ENCODE results near the gene DCAF11. TPM values are rescaled to one million over a fixed set of nuclear protein-coding genes. Genes with fewer than 3 reads are reported as not detected.

Gene DCAF11
- total and polyA plus RNA-seq, 2 of the 13 experiments (the other 11 are each of a cell fraction or from before 2014, with no cell fraction given), result 150 to 257 TPM

DNA sequence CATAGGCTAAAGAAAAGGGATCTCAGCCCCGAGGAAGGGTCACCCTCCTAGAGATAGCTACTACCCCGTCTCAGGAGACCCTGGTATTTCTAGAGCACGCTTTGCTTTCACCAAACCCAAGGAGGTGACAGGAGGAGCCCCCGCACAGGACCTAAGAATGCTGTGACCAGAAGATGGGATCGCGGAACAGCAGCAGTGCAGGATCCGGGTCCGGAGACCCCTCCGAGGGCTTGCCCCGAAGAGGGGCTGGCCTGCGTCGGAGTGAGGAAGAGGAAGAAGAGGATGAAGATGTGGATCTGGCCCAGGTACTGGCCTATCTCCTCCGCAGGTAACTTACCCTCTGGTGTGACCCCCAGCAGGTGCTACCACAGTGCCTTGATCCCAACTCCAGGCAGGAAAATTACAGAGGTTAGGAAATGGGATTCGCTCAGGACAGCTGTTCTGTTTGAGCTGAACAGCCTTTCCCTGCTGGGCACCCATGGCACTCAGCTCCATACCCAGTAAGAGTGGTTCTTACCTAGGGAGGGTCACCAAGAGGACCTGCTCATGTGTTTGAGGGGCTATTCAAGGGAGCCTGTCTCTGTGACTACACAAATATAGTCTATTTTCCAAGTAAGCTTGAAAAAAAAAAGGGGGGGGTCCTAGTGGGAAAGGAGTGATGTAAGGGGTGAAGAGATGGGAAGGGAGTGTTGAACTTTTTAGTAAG lies 998 bp downstream of the DCAF11 start (continued):
- TF ChIP-seq, protein P1, sequence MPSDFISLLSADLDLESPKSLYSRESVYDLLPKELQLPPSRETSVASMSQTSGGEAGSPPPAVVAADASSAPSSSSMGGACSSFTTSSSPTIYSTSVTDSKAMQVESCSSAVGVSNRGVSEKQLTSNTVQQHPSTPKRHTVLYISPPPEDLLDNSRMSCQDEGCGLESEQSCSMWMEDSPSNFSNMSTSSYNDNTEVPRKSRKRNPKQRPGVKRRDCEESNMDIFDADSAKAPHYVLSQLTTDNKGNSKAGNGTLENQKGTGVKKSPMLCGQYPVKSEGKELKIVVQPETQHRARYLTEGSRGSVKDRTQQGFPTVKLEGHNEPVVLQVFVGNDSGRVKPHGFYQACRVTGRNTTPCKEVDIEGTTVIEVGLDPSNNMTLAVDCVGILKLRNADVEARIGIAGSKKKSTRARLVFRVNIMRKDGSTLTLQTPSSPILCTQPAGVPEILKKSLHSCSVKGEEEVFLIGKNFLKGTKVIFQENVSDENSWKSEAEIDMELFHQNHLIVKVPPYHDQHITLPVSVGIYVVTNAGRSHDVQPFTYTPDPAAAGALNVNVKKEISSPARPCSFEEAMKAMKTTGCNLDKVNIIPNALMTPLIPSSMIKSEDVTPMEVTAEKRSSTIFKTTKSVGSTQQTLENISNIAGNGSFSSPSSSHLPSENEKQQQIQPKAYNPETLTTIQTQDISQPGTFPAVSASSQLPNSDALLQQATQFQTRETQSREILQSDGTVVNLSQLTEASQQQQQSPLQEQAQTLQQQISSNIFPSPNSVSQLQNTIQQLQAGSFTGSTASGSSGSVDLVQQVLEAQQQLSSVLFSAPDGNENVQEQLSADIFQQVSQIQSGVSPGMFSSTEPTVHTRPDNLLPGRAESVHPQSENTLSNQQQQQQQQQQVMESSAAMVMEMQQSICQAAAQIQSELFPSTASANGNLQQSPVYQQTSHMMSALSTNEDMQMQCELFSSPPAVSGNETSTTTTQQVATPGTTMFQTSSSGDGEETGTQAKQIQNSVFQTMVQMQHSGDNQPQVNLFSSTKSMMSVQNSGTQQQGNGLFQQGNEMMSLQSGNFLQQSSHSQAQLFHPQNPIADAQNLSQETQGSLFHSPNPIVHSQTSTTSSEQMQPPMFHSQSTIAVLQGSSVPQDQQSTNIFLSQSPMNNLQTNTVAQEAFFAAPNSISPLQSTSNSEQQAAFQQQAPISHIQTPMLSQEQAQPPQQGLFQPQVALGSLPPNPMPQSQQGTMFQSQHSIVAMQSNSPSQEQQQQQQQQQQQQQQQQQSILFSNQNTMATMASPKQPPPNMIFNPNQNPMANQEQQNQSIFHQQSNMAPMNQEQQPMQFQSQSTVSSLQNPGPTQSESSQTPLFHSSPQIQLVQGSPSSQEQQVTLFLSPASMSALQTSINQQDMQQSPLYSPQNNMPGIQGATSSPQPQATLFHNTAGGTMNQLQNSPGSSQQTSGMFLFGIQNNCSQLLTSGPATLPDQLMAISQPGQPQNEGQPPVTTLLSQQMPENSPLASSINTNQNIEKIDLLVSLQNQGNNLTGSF (CRISPR knock-in tag; IDR thresholded peaks at IDR 0.05), result peak; percentile 47; the same call in 1 of the 2 replicates
- peak; percentile 64; the same call in 1 of the 2 replicates for TF ChIP-seq ATF7-NPFF (CRISPR knock-in tag; IDR thresholded peaks at IDR 0.05; ENCODE audit: low read depth)
- TF ChIP-seq ZBTB42 (CRISPR knock-in tag; IDR thresholded peaks at IDR 0.05), result peak; percentile 86; the same call in 1 of the 2 replicates
- no peak; the same call in 1 of the 2 replicates for TF ChIP-seq NFATC3 (CRISPR knock-in tag; IDR thresholded peaks at IDR 0.05)
- TF ChIP-seq, protein P2, sequence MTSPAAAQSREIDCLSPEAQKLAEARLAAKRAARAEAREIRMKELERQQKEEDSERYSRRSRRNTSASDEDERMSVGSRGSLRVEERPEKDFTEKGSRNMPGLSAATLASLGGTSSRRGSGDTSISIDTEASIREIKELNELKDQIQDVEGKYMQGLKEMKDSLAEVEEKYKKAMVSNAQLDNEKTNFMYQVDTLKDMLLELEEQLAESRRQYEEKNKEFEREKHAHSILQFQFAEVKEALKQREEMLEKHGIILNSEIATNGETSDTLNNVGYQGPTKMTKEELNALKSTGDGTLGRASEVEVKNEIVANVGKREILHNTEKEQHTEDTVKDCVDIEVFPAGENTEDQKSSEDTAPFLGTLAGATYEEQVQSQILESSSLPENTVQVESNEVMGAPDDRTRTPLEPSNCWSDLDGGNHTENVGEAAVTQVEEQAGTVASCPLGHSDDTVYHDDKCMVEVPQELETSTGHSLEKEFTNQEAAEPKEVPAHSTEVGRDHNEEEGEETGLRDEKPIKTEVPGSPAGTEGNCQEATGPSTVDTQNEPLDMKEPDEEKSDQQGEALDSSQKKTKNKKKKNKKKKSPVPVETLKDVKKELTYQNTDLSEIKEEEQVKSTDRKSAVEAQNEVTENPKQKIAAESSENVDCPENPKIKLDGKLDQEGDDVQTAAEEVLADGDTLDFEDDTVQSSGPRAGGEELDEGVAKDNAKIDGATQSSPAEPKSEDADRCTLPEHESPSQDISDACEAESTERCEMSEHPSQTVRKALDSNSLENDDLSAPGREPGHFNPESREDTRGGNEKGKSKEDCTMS (CRISPR knock-in tag; conservative IDR thresholded peaks at IDR 0.05), result 0 out of 2 replicates have a peak, but pooled peaks have one; percentile 64
- TF ChIP-seq BORCS8-MEF2B (CRISPR knock-in tag; IDR thresholded peaks at IDR 0.05), result 0 out of 2 replicates have a peak, but pooled peaks have one; percentile 8
- TF ChIP-seq NKX3-1 (CRISPR knock-in tag; IDR thresholded peaks at IDR 0.05), result no peak
- TF ChIP-seq CHCHD3 (CRISPR knock-in tag; IDR thresholded peaks at IDR 0.05), result peak; percentile 30; the same call in 1 of the 2 replicates
- 0 out of 2 replicates have a peak, but pooled peaks have one; percentile 91 for TF ChIP-seq ZNF83 (CRISPR knock-in tag; IDR thresholded peaks at IDR 0.05; ENCODE audit: borderline replicate concordance)
- no peak for TF ChIP-seq EP300 (IDR thresholded peaks at IDR 0.05; ENCODE audit: low read depth in 2 of 2, low read length in 2 of 2)
- peak; percentile 3; the same call in 1 of the 2 replicates for TF ChIP-seq EP300 (CRISPR knock-in tag; IDR thresholded peaks at IDR 0.05; ENCODE audit: borderline replicate concordance)
- TF ChIP-seq U2AF2 (IDR thresholded peaks at IDR 0.05; ENCODE audit: low read depth, low read length), result no peak
- TF ChIP-seq, protein P3, sequence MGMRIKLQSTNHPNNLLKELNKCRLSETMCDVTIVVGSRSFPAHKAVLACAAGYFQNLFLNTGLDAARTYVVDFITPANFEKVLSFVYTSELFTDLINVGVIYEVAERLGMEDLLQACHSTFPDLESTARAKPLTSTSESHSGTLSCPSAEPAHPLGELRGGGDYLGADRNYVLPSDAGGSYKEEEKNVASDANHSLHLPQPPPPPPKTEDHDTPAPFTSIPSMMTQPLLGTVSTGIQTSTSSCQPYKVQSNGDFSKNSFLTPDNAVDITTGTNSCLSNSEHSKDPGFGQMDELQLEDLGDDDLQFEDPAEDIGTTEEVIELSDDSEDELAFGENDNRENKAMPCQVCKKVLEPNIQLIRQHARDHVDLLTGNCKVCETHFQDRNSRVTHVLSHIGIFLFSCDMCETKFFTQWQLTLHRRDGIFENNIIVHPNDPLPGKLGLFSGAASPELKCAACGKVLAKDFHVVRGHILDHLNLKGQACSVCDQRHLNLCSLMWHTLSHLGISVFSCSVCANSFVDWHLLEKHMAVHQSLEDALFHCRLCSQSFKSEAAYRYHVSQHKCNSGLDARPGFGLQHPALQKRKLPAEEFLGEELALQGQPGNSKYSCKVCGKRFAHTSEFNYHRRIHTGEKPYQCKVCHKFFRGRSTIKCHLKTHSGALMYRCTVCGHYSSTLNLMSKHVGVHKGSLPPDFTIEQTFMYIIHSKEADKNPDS (CRISPR knock-in tag; IDR thresholded peaks at IDR 0.05), result no peak
- TF ChIP-seq, protein P4, sequence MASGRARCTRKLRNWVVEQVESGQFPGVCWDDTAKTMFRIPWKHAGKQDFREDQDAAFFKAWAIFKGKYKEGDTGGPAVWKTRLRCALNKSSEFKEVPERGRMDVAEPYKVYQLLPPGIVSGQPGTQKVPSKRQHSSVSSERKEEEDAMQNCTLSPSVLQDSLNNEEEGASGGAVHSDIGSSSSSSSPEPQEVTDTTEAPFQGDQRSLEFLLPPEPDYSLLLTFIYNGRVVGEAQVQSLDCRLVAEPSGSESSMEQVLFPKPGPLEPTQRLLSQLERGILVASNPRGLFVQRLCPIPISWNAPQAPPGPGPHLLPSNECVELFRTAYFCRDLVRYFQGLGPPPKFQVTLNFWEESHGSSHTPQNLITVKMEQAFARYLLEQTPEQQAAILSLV (CRISPR knock-in tag; IDR thresholded peaks at IDR 0.05; ENCODE audit: borderline replicate concordance), result no peak; the same call in 1 of the 2 replicates
- TF ChIP-seq ZNF615 (CRISPR knock-in tag; IDR thresholded peaks at IDR 0.05; ENCODE audit: borderline replicate concordance), result 0 out of 2 replicates have a peak, but pooled peaks have one; percentile 56
- TF ChIP-seq TAF15 (IDR thresholded peaks at IDR 0.05; ENCODE audit: low read depth, low read length, poor library complexity, severe bottlenecking), result no peak
- TF ChIP-seq SMAD9 (CRISPR knock-in tag; IDR thresholded peaks at IDR 0.05), result peak; percentile 20; the same call in 1 of the 2 replicates
